WTC11 (cell line): ENCODE data around the gene SLC5A10. TPM values are rescaled to one million over a fixed set of nuclear protein-coding genes. Genes with fewer than 3 reads are reported as not detected.
A peak's percentile ranks its signal among the peaks of the same experiment; 100 is the strongest.

Experiments used
- ATAC-seq: fragments of 200-7000 bp; cut with Tn5 transposase; 2 replicates; pipeline ENCODE4 v1.10.0; 2021; ENCODE audit warnings: mild to moderate bottlenecking, moderate library complexity
- CTCF ChIA-PET: fragments of 300-600 bp; sonication (Branson Sonifier 250); formaldehyde crosslinking; loops from one replicate; lab custom pipeline; 2021; ENCODE audit warnings: antibody characterized with exemption; lab: Charles Lee
- POLR2A ChIA-PET: fragments of 350-600 bp; sonication (Branson Sonifier 250); formaldehyde crosslinking; loops from one replicate; lab custom pipeline; 2021; ENCODE audit warnings: antibody characterized with exemption; lab: Charles Lee
- DNase-seq: peaks from one replicate; pipeline ENCODE4 v3.0.0; 2021; ENCODE audit warnings: low spot score
- H3K27ac Mint-ChIP-seq: 2 replicates; pipeline ENCODE4 v1.8.0; 2021; ENCODE audit warnings: mixed read lengths
- H3K27me3 Mint-ChIP-seq: 2 replicates; pipeline ENCODE4 v1.8.0; 2021; ENCODE audit warnings: low read depth, mild to moderate bottlenecking, moderate library complexity, mixed read lengths
- H3K36me3 Mint-ChIP-seq: 2 replicates; pipeline ENCODE4 v1.8.0; 2021; ENCODE audit warnings: mixed read lengths
- H3K4me1 Mint-ChIP-seq: 2 replicates; pipeline ENCODE4 v1.8.0; 2022; ENCODE audit warnings: mixed read lengths
- H3K4me3 Mint-ChIP-seq: 2 replicates; pipeline ENCODE4 v1.8.0; 2021; ENCODE audit warnings: mild to moderate bottlenecking, moderate library complexity, mixed read lengths
- H3K9me3 Mint-ChIP-seq: 2 replicates; pipeline ENCODE4 v1.8.0; 2021; ENCODE audit warnings: mixed read lengths
- CREM ChIP-seq: sonication (generic); formaldehyde crosslinking; IDR thresholded peaks from 2 replicates; pipeline ENCODE4 v1.8.1; 2022; ENCODE audit warnings: mild to moderate bottlenecking, missing genetic modification reagents, moderate library complexity
- ELF4 ChIP-seq: sonication (generic); formaldehyde crosslinking; IDR thresholded peaks from 2 replicates; pipeline ENCODE4 v1.8.1; 2022; ENCODE audit warnings: low read depth, mild to moderate bottlenecking, moderate library complexity, missing genetic modification reagents
- ETV6 ChIP-seq: sonication (generic); formaldehyde crosslinking; IDR thresholded peaks from 2 replicates; pipeline ENCODE4 v1.8.1; 2022; ENCODE audit warnings: mild to moderate bottlenecking, missing genetic modification reagents
- GTF2I ChIP-seq: fragments of 250-450 bp; sonication (Bioruptor Pico); conservative IDR thresholded peaks from 2 replicates; pipeline ENCODE4 v1.4.0; 2021; ENCODE audit warnings: mild to moderate bottlenecking
- IRF2 ChIP-seq: sonication (generic); formaldehyde crosslinking; IDR thresholded peaks from 2 replicates; pipeline ENCODE4 v1.8.0; 2022; ENCODE audit warnings: low read depth, missing genetic modification reagents, borderline replicate concordance
- JAZF1 ChIP-seq: fragments of 250-450 bp; sonication (Bioruptor Pico); IDR thresholded peaks from 2 replicates; pipeline ENCODE4 v1.9.0; 2021; ENCODE audit warnings: moderate library complexity, mild to moderate bottlenecking, inconsistent platforms
- KAT7 ChIP-seq: sonication (generic); formaldehyde crosslinking; IDR thresholded peaks from 2 replicates; pipeline ENCODE4 v1.8.1; 2023; ENCODE audit warnings: missing genetic modification reagents, mild to moderate bottlenecking, borderline replicate concordance
- NR1H2 ChIP-seq: sonication (generic); formaldehyde crosslinking; IDR thresholded peaks from 2 replicates; pipeline ENCODE4 v1.9.0; 2021; ENCODE audit warnings: mild to moderate bottlenecking, moderate library complexity, missing genetic modification reagents
- PRRX2 ChIP-seq: fragments of 250-450 bp; sonication (Bioruptor Pico); IDR thresholded peaks from 2 replicates; pipeline ENCODE4 v1.8.0; 2021; ENCODE audit warnings: mild to moderate bottlenecking
- RELA ChIP-seq: sonication (generic); formaldehyde crosslinking; IDR thresholded peaks from 2 replicates; pipeline ENCODE4 v1.8.1; 2022; ENCODE audit warnings: missing genetic modification reagents, mild to moderate bottlenecking, borderline replicate concordance
- SOX15 ChIP-seq: fragments of 250-450 bp; sonication (Bioruptor Pico); IDR thresholded peaks from 2 replicates; pipeline ENCODE4 v1.9.0; 2021; ENCODE audit warnings: mild to moderate bottlenecking
- SP1 ChIP-seq: sonication (generic); formaldehyde crosslinking; conservative IDR thresholded peaks from 2 replicates; pipeline ENCODE4 v1.8.1; 2022; ENCODE audit warnings: missing genetic modification reagents
- TEAD1 ChIP-seq: sonication (generic); formaldehyde crosslinking; IDR thresholded peaks from 2 replicates; pipeline ENCODE4 v1.8.0; 2022; ENCODE audit warnings: mild to moderate bottlenecking, missing genetic modification reagents
- ZNF138 ChIP-seq: sonication (generic); formaldehyde crosslinking; conservative IDR thresholded peaks from 2 replicates; pipeline ENCODE4 v1.8.1; 2022; ENCODE audit warnings: mild to moderate bottlenecking, moderate library complexity, missing genetic modification reagents
- ZNF317 ChIP-seq: sonication (generic); formaldehyde crosslinking; IDR thresholded peaks from 2 replicates; pipeline ENCODE4 v1.8.1; 2023; ENCODE audit warnings: low read depth, mild to moderate bottlenecking, moderate library complexity, missing genetic modification reagents, borderline replicate concordance
- ZNF416 ChIP-seq: fragments of 250-450 bp; sonication (Bioruptor Pico); IDR thresholded peaks from 2 replicates; pipeline ENCODE4 v1.9.0; 2021; ENCODE audit warnings: mild to moderate bottlenecking, inconsistent platforms
- total RNA-seq: library from RNA; stranded (reverse); gene quantifications from 3 replicates; pipeline ENCODE4 v1.2.3, GENCODE V29; 2021
- TF ChIP-seq, protein P1 (sequence below): sonication (generic); formaldehyde crosslinking; IDR thresholded peaks from 2 replicates; pipeline ENCODE4 v1.8.1; 2022; ENCODE audit warnings: low read depth, mild to moderate bottlenecking, moderate library complexity, missing genetic modification reagents, borderline replicate concordance
- TF ChIP-seq, protein P2 (sequence below): fragments of 250-450 bp; sonication (Bioruptor Pico); IDR thresholded peaks from 2 replicates; pipeline ENCODE4 v1.8.0; 2021; ENCODE audit warnings: mild to moderate bottlenecking
- TF ChIP-seq, protein P3 (sequence below): sonication (generic); formaldehyde crosslinking; IDR thresholded peaks from 2 replicates; pipeline ENCODE4 v1.8.1; 2023; ENCODE audit warnings: mild to moderate bottlenecking, missing genetic modification reagents
- TF ChIP-seq, protein P4 (sequence below): sonication (generic); formaldehyde crosslinking; IDR thresholded peaks from 2 replicates; pipeline ENCODE4 v1.8.1; 2022; ENCODE audit warnings: mild to moderate bottlenecking, missing genetic modification reagents, moderate library complexity, borderline replicate concordance
- TF ChIP-seq, protein P5 (sequence below): sonication (generic); formaldehyde crosslinking; IDR thresholded peaks from 2 replicates; pipeline ENCODE4 v1.8.0; 2022; ENCODE audit warnings: mild to moderate bottlenecking, missing genetic modification reagents

Gene SLC5A10
- total RNA-seq, 1 experiment from 2014 or later, result not detected

DNA sequence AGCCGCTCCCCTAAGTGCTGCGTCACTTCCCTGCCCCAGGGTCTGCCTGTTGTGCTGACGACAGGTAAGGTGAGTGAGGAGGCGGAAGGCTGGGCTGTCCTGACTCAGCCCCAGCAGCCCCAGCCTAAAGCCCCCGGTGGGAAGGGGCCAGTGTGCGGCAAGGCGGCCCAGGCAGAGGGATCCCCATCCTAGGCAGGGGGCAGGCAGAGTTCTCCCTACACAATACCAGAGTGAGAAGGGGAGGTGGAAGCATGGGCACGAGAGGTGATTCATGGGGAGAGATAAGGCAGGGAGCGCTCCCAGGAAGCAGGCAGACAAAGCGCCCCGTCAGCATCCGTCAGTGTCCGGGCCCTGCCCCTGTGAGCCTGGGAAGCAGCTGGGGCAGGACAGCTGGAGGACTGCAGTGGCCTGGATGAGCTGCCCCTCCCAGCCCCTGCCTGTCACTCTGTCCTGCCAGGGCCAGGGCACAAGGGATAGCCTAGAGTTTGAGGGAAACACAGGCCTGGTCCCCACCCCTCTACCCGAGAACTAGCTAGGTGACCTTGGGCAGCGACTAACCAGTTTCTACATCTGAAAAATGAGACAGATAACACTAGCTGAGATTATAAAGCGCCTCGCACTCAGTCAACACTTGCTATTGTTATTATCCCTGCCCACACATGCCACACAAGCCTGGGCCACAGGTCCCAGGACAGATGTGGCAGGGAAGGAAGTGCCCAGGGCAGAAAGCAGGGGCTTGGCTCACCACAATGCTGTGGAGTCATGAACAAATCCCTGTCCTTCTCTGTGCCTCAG, 48.8 kb downstream of the SLC5A10 start (continued):
- TF ChIP-seq ELF4 (CRISPR knock-in tag) (no peak), IRF2 (CRISPR knock-in tag) (no peak), SOX15 (CRISPR knock-in tag) (no peak), NR1H2 (CRISPR knock-in tag) (no peak), PRRX2 (CRISPR knock-in tag) (no peak), ZNF416 (no peak), GTF2I (CRISPR knock-in tag) (no peak)
- TF ChIP-seq, protein P1, sequence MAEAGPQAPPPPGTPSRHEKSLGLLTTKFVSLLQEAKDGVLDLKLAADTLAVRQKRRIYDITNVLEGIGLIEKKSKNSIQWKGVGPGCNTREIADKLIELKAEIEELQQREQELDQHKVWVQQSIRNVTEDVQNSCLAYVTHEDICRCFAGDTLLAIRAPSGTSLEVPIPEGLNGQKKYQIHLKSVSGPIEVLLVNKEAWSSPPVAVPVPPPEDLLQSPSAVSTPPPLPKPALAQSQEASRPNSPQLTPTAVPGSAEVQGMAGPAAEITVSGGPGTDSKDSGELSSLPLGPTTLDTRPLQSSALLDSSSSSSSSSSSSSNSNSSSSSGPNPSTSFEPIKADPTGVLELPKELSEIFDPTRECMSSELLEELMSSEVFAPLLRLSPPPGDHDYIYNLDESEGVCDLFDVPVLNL (CRISPR knock-in tag), result no peak
- TF ChIP-seq, protein P2, sequence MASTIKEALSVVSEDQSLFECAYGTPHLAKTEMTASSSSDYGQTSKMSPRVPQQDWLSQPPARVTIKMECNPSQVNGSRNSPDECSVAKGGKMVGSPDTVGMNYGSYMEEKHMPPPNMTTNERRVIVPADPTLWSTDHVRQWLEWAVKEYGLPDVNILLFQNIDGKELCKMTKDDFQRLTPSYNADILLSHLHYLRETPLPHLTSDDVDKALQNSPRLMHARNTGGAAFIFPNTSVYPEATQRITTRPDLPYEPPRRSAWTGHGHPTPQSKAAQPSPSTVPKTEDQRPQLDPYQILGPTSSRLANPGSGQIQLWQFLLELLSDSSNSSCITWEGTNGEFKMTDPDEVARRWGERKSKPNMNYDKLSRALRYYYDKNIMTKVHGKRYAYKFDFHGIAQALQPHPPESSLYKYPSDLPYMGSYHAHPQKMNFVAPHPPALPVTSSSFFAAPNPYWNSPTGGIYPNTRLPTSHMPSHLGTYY (CRISPR knock-in tag), result no peak
- TF ChIP-seq, protein P3, sequence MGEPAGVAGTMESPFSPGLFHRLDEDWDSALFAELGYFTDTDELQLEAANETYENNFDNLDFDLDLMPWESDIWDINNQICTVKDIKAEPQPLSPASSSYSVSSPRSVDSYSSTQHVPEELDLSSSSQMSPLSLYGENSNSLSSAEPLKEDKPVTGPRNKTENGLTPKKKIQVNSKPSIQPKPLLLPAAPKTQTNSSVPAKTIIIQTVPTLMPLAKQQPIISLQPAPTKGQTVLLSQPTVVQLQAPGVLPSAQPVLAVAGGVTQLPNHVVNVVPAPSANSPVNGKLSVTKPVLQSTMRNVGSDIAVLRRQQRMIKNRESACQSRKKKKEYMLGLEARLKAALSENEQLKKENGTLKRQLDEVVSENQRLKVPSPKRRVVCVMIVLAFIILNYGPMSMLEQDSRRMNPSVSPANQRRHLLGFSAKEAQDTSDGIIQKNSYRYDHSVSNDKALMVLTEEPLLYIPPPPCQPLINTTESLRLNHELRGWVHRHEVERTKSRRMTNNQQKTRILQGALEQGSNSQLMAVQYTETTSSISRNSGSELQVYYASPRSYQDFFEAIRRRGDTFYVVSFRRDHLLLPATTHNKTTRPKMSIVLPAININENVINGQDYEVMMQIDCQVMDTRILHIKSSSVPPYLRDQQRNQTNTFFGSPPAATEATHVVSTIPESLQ (CRISPR knock-in tag), result no peak

DNA sequence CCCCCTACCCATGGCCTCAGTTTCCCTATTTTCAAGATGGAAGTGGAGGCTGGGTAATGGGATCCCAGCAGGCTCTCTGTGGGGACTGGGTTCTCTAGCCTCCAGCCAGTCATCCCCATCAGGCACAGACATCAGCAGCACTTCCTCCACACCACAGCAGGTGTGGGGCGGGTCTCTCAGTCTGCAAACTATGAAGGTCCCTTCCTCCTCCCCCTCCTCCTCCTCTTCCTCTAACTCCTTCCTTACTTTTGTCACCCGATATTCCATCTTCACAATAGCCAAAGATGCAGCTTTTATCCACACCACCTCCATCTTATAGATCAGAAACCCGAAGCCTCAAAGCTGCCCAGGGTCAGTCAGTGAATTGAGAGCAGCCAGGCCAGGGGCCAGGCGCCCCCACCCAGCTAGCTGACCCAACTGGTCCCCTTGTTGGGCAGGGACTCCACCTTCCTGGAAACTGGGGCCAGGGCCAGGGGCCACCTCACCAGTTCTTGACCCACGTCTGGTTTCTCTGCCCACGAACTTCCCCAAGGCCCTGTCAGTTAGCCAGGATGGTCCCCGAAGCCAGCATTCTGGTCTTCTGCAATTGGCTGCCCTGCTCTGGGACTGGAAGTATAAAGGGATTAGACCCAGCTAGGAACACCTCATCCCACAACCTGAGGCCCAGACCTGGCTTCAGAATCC, 50.1 kb downstream of the SLC5A10 start:
- POLR2A ChIA-PET, result no interaction called here
- Mint-ChIP-seq H3K36me3 (peaks cover 8% of the 10 kb centered on the region; the same call in 1 of the 2 replicates), H3K27ac (no peak overlapping the region), H3K9me3 (peaks cover 8% of the 10 kb centered on the region), H3K4me1 (peaks cover 20% of the 10 kb centered on the region), H3K4me3 (peak overlapping the region; percentile 87), H3K27me3 (no peaks in the 10 kb centered on the region; the same call in 1 of the 2 replicates)
- ATAC-seq (no peak), DNase-seq (no peak)
- CTCF ChIA-PET, result interaction anchor here (3.3 kb wide), 1 partner anchor 41 kb away, joined by 20 read pairs; no protein-coding TSS in a partner anchor
- TF ChIP-seq GTF2I (CRISPR knock-in tag), result no peak
- TF ChIP-seq ZNF138 (CRISPR knock-in tag), result no peak
- TF ChIP-seq ETV6, result no peak
- no peak for TF ChIP-seq RELA
- TF ChIP-seq SP1 (CRISPR knock-in tag), result no peak
- TF ChIP-seq KAT7 (CRISPR knock-in tag), result no peak
- TF ChIP-seq SOX15 (CRISPR knock-in tag), result no peak
- no peak for TF ChIP-seq TEAD1
- TF ChIP-seq, protein P4, sequence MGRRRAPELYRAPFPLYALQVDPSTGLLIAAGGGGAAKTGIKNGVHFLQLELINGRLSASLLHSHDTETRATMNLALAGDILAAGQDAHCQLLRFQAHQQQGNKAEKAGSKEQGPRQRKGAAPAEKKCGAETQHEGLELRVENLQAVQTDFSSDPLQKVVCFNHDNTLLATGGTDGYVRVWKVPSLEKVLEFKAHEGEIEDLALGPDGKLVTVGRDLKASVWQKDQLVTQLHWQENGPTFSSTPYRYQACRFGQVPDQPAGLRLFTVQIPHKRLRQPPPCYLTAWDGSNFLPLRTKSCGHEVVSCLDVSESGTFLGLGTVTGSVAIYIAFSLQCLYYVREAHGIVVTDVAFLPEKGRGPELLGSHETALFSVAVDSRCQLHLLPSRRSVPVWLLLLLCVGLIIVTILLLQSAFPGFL (CRISPR knock-in tag), result no peak
- TF ChIP-seq ZNF317 (CRISPR knock-in tag), result no peak
- TF ChIP-seq CREM, result no peak
- TF ChIP-seq JAZF1 (CRISPR knock-in tag), result no peak
- TF ChIP-seq, protein P2 (CRISPR knock-in tag), result no peak
- TF ChIP-seq, protein P5, sequence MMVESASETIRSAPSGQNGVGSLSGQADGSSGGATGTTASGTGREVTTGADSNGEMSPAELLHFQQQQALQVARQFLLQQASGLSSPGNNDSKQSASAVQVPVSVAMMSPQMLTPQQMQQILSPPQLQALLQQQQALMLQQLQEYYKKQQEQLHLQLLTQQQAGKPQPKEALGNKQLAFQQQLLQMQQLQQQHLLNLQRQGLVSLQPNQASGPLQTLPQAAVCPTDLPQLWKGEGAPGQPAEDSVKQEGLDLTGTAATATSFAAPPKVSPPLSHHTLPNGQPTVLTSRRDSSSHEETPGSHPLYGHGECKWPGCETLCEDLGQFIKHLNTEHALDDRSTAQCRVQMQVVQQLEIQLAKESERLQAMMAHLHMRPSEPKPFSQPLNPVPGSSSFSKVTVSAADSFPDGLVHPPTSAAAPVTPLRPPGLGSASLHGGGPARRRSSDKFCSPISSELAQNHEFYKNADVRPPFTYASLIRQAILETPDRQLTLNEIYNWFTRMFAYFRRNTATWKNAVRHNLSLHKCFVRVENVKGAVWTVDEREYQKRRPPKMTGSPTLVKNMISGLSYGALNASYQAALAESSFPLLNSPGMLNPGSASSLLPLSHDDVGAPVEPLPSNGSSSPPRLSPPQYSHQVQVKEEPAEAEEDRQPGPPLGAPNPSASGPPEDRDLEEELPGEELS (CRISPR knock-in tag), result no peak
